CD14-positive monocyte (primary cell): ENCODE results near the gene NUDT1. TPM values are rescaled to one million over a fixed set of nuclear protein-coding genes. Genes with fewer than 3 reads are reported as not detected.

Experiments used
- DNase-seq, 3 donors: peaks; one replicate each; pipeline ENCODE4 v3.0.0-alpha.2; 2011 to 2022
- H2AFZ ChIP-seq: 2 replicates; pipeline ENCODE4 v1.6.0; 2012; ENCODE audit warnings: mild to moderate bottlenecking, low read depth, low read length, inconsistent platforms; ENCODE audit not compliant: insufficient read depth, poor library complexity, severe bottlenecking
- H3K27ac ChIP-seq, 2 donors: 1 replicate in 1 of 2; 2 replicates in 1 of 2; pipeline ENCODE4 v1.5.1; 2012 to 2013; ENCODE audit warnings: low read length in 2 of 2, control low read depth in 1 of 2, inconsistent platforms in 1 of 2, low read depth in 1 of 2, mild to moderate bottlenecking in 1 of 2
- H3K27me3 ChIP-seq, 2 donors: one replicate each; pipeline versions ENCODE4 v1.6.0 to v1.6.1; 2011 to 2013; ENCODE audit warnings: low read length in 2 of 2; ENCODE audit not compliant: control insufficient read depth in 2 of 2, insufficient read depth in 2 of 2
- H3K36me3 ChIP-seq, 2 donors: replicated peaks in 1 of 2; 1 replicate in 1 of 2; 2 replicates in 1 of 2; pipeline versions ENCODE4 v1.5.1 to v1.6.1; 2012 to 2013; ENCODE audit warnings: low read length in 2 of 2, control low read depth in 1 of 2, inconsistent platforms in 1 of 2, mild to moderate bottlenecking in 1 of 2; ENCODE audit not compliant: insufficient read depth in 2 of 2, control insufficient read depth in 1 of 2
- H3K4me1 ChIP-seq, 2 donors: 1 replicate in 1 of 2; 2 replicates in 1 of 2; pipeline versions ENCODE4 v1.5.1 to v1.6.1; 2012 to 2013; ENCODE audit warnings: low read length in 2 of 2, control low read depth in 1 of 2, inconsistent platforms in 1 of 2, mild to moderate bottlenecking in 1 of 2, moderate library complexity in 1 of 2; ENCODE audit not compliant: insufficient read depth in 2 of 2, control insufficient read depth in 1 of 2
- H3K4me2 ChIP-seq: replicated peaks from 2 replicates; pipeline ENCODE3; 2012; ENCODE audit warnings: low read length, moderate library complexity, mild to moderate bottlenecking; ENCODE audit not compliant: poor library complexity, severe bottlenecking; ENCODE audit errors: extremely low read depth
- H3K4me3 ChIP-seq, 3 experiments: fragments of 200-600 bp in 1 of 3; sonication (generic) in 1 of 3; replicated peaks in 1 of 3; 1 replicate in 2 of 3; 2 replicates in 1 of 3; pipeline ENCODE4 v1.5.1; 2011 to 2013; ENCODE audit warnings: low read length in 3 of 3, mild to moderate bottlenecking in 3 of 3, control low read depth in 2 of 3, low read depth in 2 of 3, inconsistent platforms in 1 of 3, moderate library complexity in 1 of 3
- H3K79me2 ChIP-seq: 2 replicates; pipeline ENCODE4 v1.6.0; 2012; ENCODE audit warnings: mild to moderate bottlenecking, control low read depth, inconsistent platforms, low read length, moderate library complexity; ENCODE audit not compliant: insufficient read depth
- H3K9ac ChIP-seq: 2 replicates; pipeline ENCODE4 v1.6.0; 2017; ENCODE audit warnings: low read length, mild to moderate bottlenecking; ENCODE audit not compliant: insufficient read depth, poor library complexity, severe bottlenecking
- H3K9me3 ChIP-seq, 2 donors: replicated peaks in 1 of 2; 1 replicate in 1 of 2; 2 replicates in 1 of 2; pipeline versions ENCODE4 v1.5.1 to v1.6.1; 2012 to 2013; ENCODE audit warnings: low read length in 2 of 2, control low read depth in 1 of 2; ENCODE audit not compliant: control insufficient read depth in 1 of 2, insufficient read depth in 1 of 2
- H4K20me1 ChIP-seq: 2 replicates; pipeline ENCODE4 v1.6.0; 2012; ENCODE audit warnings: mild to moderate bottlenecking, low read length, control low read depth, moderate library complexity; ENCODE audit not compliant: insufficient read depth
- H3K27ac Mint-ChIP-seq, 7 donors: one replicate each; pipeline ENCODE4 v1.8.0; 2020; ENCODE audit warnings: mild to moderate bottlenecking in 7 of 7, mixed read lengths in 7 of 7, moderate library complexity in 6 of 7, inconsistent platforms in 2 of 7
- H3K27me3 Mint-ChIP-seq, 3 donors: one replicate each; pipeline ENCODE4 v1.8.0; 2021 to 2022; ENCODE audit warnings: low read depth in 3 of 3, mild to moderate bottlenecking in 3 of 3, mixed read lengths in 3 of 3, moderate library complexity in 3 of 3, inconsistent platforms in 1 of 3
- H3K36me3 Mint-ChIP-seq, 2 donors: one replicate each; pipeline ENCODE4 v1.8.0; 2020; ENCODE audit warnings: mixed read lengths in 2 of 2, inconsistent platforms in 1 of 2, mild to moderate bottlenecking in 1 of 2
- H3K4me1 Mint-ChIP-seq: one replicate; pipeline ENCODE4 v1.8.0; 2020; ENCODE audit warnings: mild to moderate bottlenecking, mixed read lengths
- H3K4me3 Mint-ChIP-seq, 2 donors: one replicate each; pipeline ENCODE4 v1.8.0; 2020; ENCODE audit warnings: mild to moderate bottlenecking in 2 of 2, mixed read lengths in 2 of 2, moderate library complexity in 1 of 2
- H3K9me3 Mint-ChIP-seq, 7 donors: one replicate each; pipeline ENCODE4 v1.8.0; 2020 to 2022; ENCODE audit warnings: mixed read lengths in 7 of 7, mild to moderate bottlenecking in 6 of 7, moderate library complexity in 6 of 7, inconsistent platforms in 2 of 7
- CTCF ChIP-seq: fragments of 200-600 bp; IDR thresholded peaks from one replicate; pipeline ENCODE4 v1.8.0; 2022; ENCODE audit warnings: antibody characterized with exemption, mild to moderate bottlenecking
- WGBS: methylation state at CpG from one replicate; pipeline ENCODE4 v1.1.5; 2013; ENCODE audit warnings: missing lambda C conversion rate; ENCODE audit not compliant: insufficient coverage; 5-methylcytosine and 5-hydroxymethylcytosine counted together
- intact Hi-C, 2 donors: fragments of 100-400 bp; cut with micrococcal nuclease; formaldehyde crosslinking; loops; one replicate each; pipeline versions ENCODE4 v1.15.0 to v1.15.1; 2023
- polyA plus RNA-seq, 3 donors: library from polyadenylated mRNA; depleted of rRNA in 1 of 3; unstranded in 2 of 3; stranded (reverse) in 1 of 3; fragments of 300-500 nt in 2 of 3; fragments of >200 nt in 1 of 3; fragmentation: Illumina TruSeq in 2 of 3; gene quantifications; 1 replicate in 2 of 3; 2 replicates in 1 of 3; pipeline ENCODE4 v1.2.3, GENCODE V29; 2012 to 2021

NUDT1 gene
- polyA plus RNA-seq, 3 donors = 19.6 to 42.6 (median 40.8) TPM

GRCh38 chr7:2243458-2243857, 1.4 kb downstream of the NUDT1 start:
- intact Hi-C loops = loop anchor here (5.0 kb wide), 1 partner anchor 69 kb away; the partner anchor contains the start of gene SNX8 (in 2 of the 2)
- H3K36me3 Mint-ChIP-seq = peaks cover 15 to 24% of the 10 kb centered on the region in 2 donors
- no peak for TF ChIP-seq CTCF
- H3K27ac ChIP-seq = no peak overlapping the region
- no peak for DNase-seq
- no peak overlapping the region for H3K4me3 Mint-ChIP-seq
- no peaks in the 10 kb centered on the region for H3K9me3 ChIP-seq
- H3K4me1 Mint-ChIP-seq = peaks cover 68% of the 10 kb centered on the region
- H4K20me1 ChIP-seq = peaks cover 4% of the 10 kb centered on the region
- H3K9ac ChIP-seq = no peak overlapping the region
- no peak overlapping the region for H3K4me2 ChIP-seq
- H3K4me1 ChIP-seq = peaks cover 63 to 68% of the 10 kb centered on the region in 2 donors
- H3K4me3 ChIP-seq = no peak overlapping the region
- peak overlapping the region in 1 of 7 donors; percentile 93 for H3K27ac Mint-ChIP-seq
- 100% methylated on average over 4 of the region's 12 CpGs for WGBS
- peaks cover 49% of the 10 kb centered on the region for H3K79me2 ChIP-seq
- H3K36me3 ChIP-seq = peaks cover 9 to 10% of the 10 kb centered on the region in 2 donors
- no peaks in the 10 kb centered on the region for H3K27me3 ChIP-seq
- peaks cover 0 to 3% (median 0%) of the 10 kb centered on the region in 3 donors for H3K27me3 Mint-ChIP-seq
- H3K9me3 Mint-ChIP-seq = peaks cover 0 to 3% (median 0%) of the 10 kb centered on the region in 7 donors
- H2AFZ ChIP-seq = no peak overlapping the region

- no peak overlapping the region for H2AFZ ChIP-seq
- H3K36me3 Mint-ChIP-seq = peaks cover 9 to 14% of the 10 kb centered on the region in 2 donors
- peak; percentile 15 to 55 (median 16) for DNase-seq
- H3K4me1 Mint-ChIP-seq = peaks cover 75% of the 10 kb centered on the region
- peak overlapping the region in 1 of 2 donors; percentile 20 for H3K4me3 Mint-ChIP-seq
- H3K27me3 ChIP-seq = no peaks in the 10 kb centered on the region
- H4K20me1 ChIP-seq = peaks cover 4% of the 10 kb centered on the region
- no peak overlapping the region for H3K9ac ChIP-seq
- no peak for TF ChIP-seq CTCF
- H3K27ac ChIP-seq = no peak overlapping the region
- peaks cover 0 to 3% (median 0%) of the 10 kb centered on the region in 3 donors for H3K27me3 Mint-ChIP-seq
- H3K9me3 ChIP-seq = no peaks in the 10 kb centered on the region
- H3K4me3 ChIP-seq = no peak overlapping the region
- 36% methylated on average over 19 of the region's 25 CpGs for WGBS
- peak overlapping the region; percentile 19 for H3K4me2 ChIP-seq
- H3K79me2 ChIP-seq = peaks cover 42% of the 10 kb centered on the region
- peaks cover 3 to 4% of the 10 kb centered on the region in 2 donors for H3K36me3 ChIP-seq
- H3K9me3 Mint-ChIP-seq = peaks cover 0 to 3% (median 0%) of the 10 kb centered on the region in 7 donors
- peak overlapping the region in 4 of 7 donors; percentile 50 to 81 (median 70) for H3K27ac Mint-ChIP-seq
- intact Hi-C loops = loop anchor here (5.0 kb wide), 1 partner anchor 68 kb away; the partner anchor contains the start of gene SNX8 (in 2 of the 2)
- H3K4me1 ChIP-seq = peaks cover 72 to 77% of the 10 kb centered on the region in 2 donors
These were observed 2.5 kb downstream of the NUDT1 start for GRCh38 chr7:2244404-2244995.
